Measurements from ENCODE around the gene ALKBH6. TPM values are rescaled to one million over a fixed set of nuclear protein-coding genes. Genes with fewer than 3 reads are reported as not detected.

ALKBH6 gene
- polyA plus RNA-seq (2013, experiment 1 of 2): 19.7 TPM
- polyA plus RNA-seq (2013, experiment 2 of 2): 19.8 TPM

DNA sequence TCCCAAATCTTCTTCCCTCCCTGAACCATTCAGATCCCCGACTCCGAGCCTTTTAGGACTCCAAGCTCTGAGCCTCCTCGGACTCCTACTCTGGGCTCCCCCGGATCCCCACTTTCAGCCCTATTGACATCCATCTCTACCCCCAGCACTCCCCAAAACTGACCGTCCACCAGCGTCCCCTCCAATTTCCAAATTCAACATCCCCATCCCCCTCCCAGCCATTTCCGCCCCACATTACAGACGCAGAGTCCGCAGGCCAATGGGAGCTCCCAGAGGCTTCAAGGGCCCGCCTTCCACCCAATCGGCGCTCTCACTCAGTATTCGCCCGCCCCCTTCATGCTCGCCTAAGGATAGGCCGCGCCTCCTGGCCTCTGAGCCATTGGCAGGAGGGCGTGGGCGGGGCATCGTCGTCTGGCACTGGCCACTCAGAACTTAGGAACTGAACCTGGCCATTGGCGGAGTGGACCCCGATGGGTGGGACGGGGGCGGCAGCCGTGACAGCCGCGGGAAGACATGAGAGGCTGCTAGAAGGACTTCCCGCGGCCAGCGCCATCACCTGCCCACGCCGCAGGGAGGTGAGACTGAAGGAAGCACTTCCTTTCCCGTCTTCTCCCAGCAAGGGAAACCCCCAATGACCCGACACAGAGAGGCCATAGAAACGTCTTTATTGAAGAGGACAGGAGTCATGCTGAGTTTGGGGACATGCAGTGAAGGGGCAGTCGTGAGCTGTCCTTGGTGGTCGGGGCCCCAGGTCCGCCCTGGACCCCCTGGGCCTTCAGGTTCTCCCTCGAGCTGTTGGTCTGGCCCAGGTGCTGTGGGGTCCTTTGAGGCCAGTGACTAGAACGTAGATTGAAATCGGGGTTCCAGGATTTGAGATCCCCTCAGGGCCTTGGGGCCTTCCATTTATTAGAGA is at the start of gene ALKBH6:
Gene ALKBH6, minus strand, starts transcription at position 202 of the 913 bp plus-strand sequence. CDS start 816 bp downstream, outside the sequence.
- H3K4me3 ChIP-seq (ENCODE audit: extremely low read depth, insufficient read depth, low read length, poor library complexity, severe bottlenecking): peak within 1 kb of the TSS; percentile 88
- no peak within 1 kb of the TSS for H3K27ac ChIP-seq (ENCODE audit: low read depth, low read length, severe bottlenecking)
- WGBS, 2 experiments (ENCODE audit: insufficient coverage in 2 of 2): 1 to 4% methylated on average over 29 to 40 of the region's 42 CpGs
- H3K9me3 ChIP-seq (ENCODE audit: control insufficient read depth, low read length): no peaks in the 10 kb centered on the region
- peaks cover 27% of the 10 kb centered on the region for H3K36me3 ChIP-seq (ENCODE audit: control insufficient read depth, insufficient read depth, low read length)
- peaks cover 8% of the 10 kb centered on the region for H3K4me1 ChIP-seq (ENCODE audit: control insufficient read depth, insufficient read depth, low read length, poor library complexity, severe bottlenecking)

GRCh38 chr19:36061367-36061766 is 47.4 kb upstream of the ALKBH6 start:
- H3K27ac ChIP-seq (ENCODE audit: low read depth, low read length, severe bottlenecking): no peak overlapping the region
- H3K9me3 ChIP-seq (ENCODE audit: control insufficient read depth, low read length): no peaks in the 10 kb centered on the region
- peaks cover under 1% of the 10 kb centered on the region for H3K4me1 ChIP-seq (ENCODE audit: control insufficient read depth, insufficient read depth, low read length, poor library complexity, severe bottlenecking)
- WGBS, 2 experiments (ENCODE audit: insufficient coverage in 2 of 2): 91 to 100% methylated on average over 1 of the region's 2 CpGs
- H3K36me3 ChIP-seq (ENCODE audit: control insufficient read depth, insufficient read depth, low read length): peaks cover 83% of the 10 kb centered on the region
- no peak overlapping the region for H3K4me3 ChIP-seq (ENCODE audit: extremely low read depth, insufficient read depth, low read length, poor library complexity, severe bottlenecking)

GRCh38 chr19:36060430-36060829 is 46.4 kb upstream of the ALKBH6 start:
- Histone ChIP-seq H3K4me1 (ENCODE audit: control insufficient read depth, insufficient read depth, low read length, poor library complexity, severe bottlenecking) (peaks cover 9% of the 10 kb centered on the region), H3K9me3 (ENCODE audit: control insufficient read depth, low read length) (no peaks in the 10 kb centered on the region), H3K4me3 (ENCODE audit: extremely low read depth, insufficient read depth, low read length, poor library complexity, severe bottlenecking) (no peak overlapping the region), H3K36me3 (ENCODE audit: control insufficient read depth, insufficient read depth, low read length) (peaks cover 73% of the 10 kb centered on the region), H3K27ac (ENCODE audit: low read depth, low read length, severe bottlenecking) (no peak overlapping the region)
- 91 to 94% methylated on average over 4 of the region's 4 CpGs for WGBS, 2 experiments (ENCODE audit: insufficient coverage in 2 of 2)

DNA sequence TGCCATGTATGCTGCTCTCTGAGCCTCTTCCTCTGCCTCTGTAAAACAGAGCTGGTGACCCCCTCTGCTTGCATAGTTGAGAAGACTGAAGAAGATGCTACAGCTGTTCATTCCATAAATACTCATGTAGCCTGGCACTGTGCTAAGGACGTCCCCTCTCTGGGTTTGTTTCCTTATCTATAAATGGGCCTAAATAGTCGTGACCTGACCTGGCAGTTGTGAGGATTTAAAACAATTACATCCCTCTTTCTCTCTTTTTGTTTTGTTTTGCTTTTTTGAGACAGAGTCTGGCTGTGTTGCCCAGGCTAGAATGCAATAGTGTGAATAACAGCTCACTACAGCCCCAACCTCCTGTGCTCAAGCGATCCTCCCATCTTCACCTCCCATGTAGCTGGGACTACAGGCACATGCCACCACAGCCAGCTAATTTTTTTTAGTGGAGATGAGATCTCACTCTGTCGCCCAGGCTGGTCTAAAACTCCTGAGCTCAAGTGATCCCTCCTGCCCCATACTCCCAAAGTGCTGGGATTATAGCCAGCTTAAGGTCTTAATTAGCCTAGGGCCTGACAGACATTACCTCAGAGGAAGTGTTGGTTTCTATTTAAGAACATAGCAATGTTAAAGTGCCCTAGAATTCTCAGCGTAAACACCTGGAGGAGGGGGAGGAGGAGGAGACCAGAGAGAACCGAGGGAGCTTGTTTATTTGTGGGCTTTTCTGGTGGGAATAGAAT is 45.3 kb upstream of the ALKBH6 start:
- WGBS, 2 experiments (ENCODE audit: insufficient coverage in 2 of 2): 73 to 100% methylated on average over 1 to 3 of the region's 6 CpGs
- no peak overlapping the region for H3K4me3 ChIP-seq (ENCODE audit: extremely low read depth, insufficient read depth, low read length, poor library complexity, severe bottlenecking)
- H3K36me3 ChIP-seq (ENCODE audit: control insufficient read depth, insufficient read depth, low read length): peaks cover 63% of the 10 kb centered on the region
- H3K9me3 ChIP-seq (ENCODE audit: control insufficient read depth, low read length): no peaks in the 10 kb centered on the region
- peaks cover 9% of the 10 kb centered on the region for H3K4me1 ChIP-seq (ENCODE audit: control insufficient read depth, insufficient read depth, low read length, poor library complexity, severe bottlenecking)
- no peak overlapping the region for H3K27ac ChIP-seq (ENCODE audit: low read depth, low read length, severe bottlenecking)

DNA sequence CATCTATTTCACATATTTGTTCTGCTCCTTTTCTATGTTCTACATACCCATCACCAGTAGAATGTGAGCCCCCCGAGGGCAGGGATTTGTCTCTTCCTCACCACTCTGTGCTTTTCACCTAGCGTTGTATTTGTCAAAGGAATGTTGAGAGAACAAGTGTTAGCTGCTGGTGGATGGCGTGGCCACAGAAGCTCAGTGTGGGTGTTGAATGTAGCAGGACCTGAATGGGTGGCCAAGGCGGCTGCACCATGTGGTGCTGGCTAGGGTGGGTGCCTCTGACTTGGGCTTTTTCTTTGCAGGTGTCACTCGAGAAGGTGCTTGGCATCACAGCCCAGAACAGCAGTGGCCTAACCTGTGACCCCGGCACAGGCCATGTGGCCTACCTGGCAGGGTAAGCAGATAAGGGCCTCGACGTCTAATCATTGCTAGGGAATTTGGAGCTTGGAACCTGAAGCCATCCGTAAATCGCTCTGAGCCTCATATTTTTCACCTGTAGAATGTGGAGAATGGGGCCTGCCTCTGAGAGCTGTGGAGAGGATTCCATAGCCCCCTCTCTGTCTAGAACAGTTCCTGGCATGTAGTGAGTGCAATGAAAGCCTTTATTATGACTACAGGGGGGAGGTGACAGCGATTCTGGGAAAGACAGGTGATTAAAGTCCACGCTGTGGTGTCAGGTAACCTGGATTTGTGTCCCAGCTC is 44.6 kb upstream of the ALKBH6 start:
- 94% methylated on average over 10 to 11 of the region's 12 CpGs for WGBS, 2 experiments (ENCODE audit: insufficient coverage in 2 of 2)
- H3K9me3 ChIP-seq (ENCODE audit: control insufficient read depth, low read length): no peaks in the 10 kb centered on the region
- H3K4me1 ChIP-seq (ENCODE audit: control insufficient read depth, insufficient read depth, low read length, poor library complexity, severe bottlenecking): peaks cover 9% of the 10 kb centered on the region
- no peak overlapping the region for H3K27ac ChIP-seq (ENCODE audit: low read depth, low read length, severe bottlenecking)
- peaks cover 59% of the 10 kb centered on the region for H3K36me3 ChIP-seq (ENCODE audit: control insufficient read depth, insufficient read depth, low read length)
- H3K4me3 ChIP-seq (ENCODE audit: extremely low read depth, insufficient read depth, low read length, poor library complexity, severe bottlenecking): no peak overlapping the region

GRCh38 chr19:36054733-36055686 is 41.0 kb upstream of the ALKBH6 start, which contains the start of gene WDR62:
Gene WDR62, plus strand, starts transcription at chr19:36054897. Its CDS starts 75 bp downstream, at chr19:36054972.
- no peaks in the 10 kb centered on the region for H3K9me3 ChIP-seq (ENCODE audit: control insufficient read depth, low read length)
- peak within 1 kb of the TSS; percentile 96 for H3K27ac ChIP-seq (ENCODE audit: low read depth, low read length, severe bottlenecking)
- H3K4me3 ChIP-seq (ENCODE audit: extremely low read depth, insufficient read depth, low read length, poor library complexity, severe bottlenecking): peak within 1 kb of the TSS; percentile 83
- 0% methylated on average over 49 to 59 of the region's 76 CpGs for WGBS, 2 experiments (ENCODE audit: insufficient coverage in 2 of 2)
- peaks cover 27% of the 10 kb centered on the region for H3K36me3 ChIP-seq (ENCODE audit: control insufficient read depth, insufficient read depth, low read length)
- peaks cover 9% of the 10 kb centered on the region for H3K4me1 ChIP-seq (ENCODE audit: control insufficient read depth, insufficient read depth, low read length, poor library complexity, severe bottlenecking)

DNA sequence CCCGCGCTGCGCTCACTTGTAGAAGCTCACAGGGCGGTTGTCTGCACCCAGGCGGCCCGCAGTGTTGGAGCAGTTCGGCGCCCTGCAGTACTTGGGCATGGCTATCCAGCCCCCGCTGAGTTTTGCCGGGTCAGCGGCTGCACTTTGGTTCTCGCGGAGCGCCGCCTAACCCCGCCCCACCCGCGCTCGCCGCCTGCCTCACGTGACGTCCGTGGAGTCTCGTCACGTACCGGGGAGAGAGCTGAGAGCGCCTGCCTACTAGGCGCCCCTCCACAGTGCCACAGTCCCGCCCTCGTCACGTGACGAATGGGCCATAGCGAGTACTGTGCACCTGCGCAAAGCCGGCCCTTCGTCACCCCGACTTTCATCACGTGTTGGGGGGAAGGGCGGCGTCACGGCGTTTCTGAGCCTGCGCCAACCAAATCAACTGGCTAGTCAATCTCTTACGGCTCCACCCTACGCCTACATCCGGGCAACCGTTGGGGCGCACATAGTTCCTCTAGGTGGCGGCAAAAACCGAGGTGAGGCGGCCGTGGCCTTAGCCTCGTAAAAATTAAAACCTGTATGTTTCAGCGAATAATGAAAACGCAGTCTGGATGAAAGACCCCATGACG is 40.2 kb upstream of the ALKBH6 start, which contains the start of gene THAP8:
Gene THAP8, minus strand, starts transcription at position 167 of the 614 bp plus-strand sequence. Its CDS starts 68 bp downstream, at position 99.
- Histone ChIP-seq H3K36me3 (ENCODE audit: control insufficient read depth, insufficient read depth, low read length) (peaks cover 19% of the 10 kb centered on the region), H3K27ac (ENCODE audit: low read depth, low read length, severe bottlenecking) (peak within 1 kb of the TSS; percentile 96), H3K4me1 (ENCODE audit: control insufficient read depth, insufficient read depth, low read length, poor library complexity, severe bottlenecking) (peaks cover 9% of the 10 kb centered on the region), H3K9me3 (ENCODE audit: control insufficient read depth, low read length) (no peaks in the 10 kb centered on the region), H3K4me3 (ENCODE audit: extremely low read depth, insufficient read depth, low read length, poor library complexity, severe bottlenecking) (peak within 1 kb of the TSS; percentile 83)
- WGBS, 2 experiments (ENCODE audit: insufficient coverage in 2 of 2): 0 to 1% methylated on average over 46 to 52 of the region's 56 CpGs

DNA sequence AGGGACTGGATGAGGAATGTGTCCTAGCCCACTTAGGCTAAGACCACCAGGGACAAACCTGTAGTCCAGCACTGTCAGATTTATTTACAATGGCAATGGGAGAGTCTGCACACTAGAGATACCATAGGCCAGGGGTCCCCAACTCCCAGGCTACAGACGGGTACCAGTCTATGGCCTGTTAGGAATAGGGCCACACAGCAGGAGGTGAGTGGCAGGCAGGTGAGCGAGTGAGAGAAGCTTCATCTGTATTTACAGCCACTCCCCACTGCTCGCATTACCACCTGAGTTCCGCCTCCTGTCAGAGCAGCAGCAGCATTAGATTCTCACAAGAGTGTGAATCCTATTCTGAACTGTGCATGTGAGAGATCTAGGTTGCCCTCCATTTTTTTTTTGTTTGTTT is 37.6 kb upstream of the ALKBH6 start:
- Histone ChIP-seq H3K27ac (ENCODE audit: low read depth, low read length, severe bottlenecking) (no peak overlapping the region), H3K4me1 (ENCODE audit: control insufficient read depth, insufficient read depth, low read length, poor library complexity, severe bottlenecking) (peaks cover 9% of the 10 kb centered on the region), H3K36me3 (ENCODE audit: control insufficient read depth, insufficient read depth, low read length) (no peaks in the 10 kb centered on the region), H3K9me3 (ENCODE audit: control insufficient read depth, low read length) (no peaks in the 10 kb centered on the region), H3K4me3 (ENCODE audit: extremely low read depth, insufficient read depth, low read length, poor library complexity, severe bottlenecking) (no peak overlapping the region)
- WGBS, 2 experiments (ENCODE audit: insufficient coverage in 2 of 2): 20 to 83% methylated on average over 1 to 4 of the region's 4 CpGs

GRCh38 chr19:36051236-36051635 is 37.2 kb upstream of the ALKBH6 start:
- no peak overlapping the region for H3K27ac ChIP-seq (ENCODE audit: low read depth, low read length, severe bottlenecking)
- H3K4me1 ChIP-seq (ENCODE audit: control insufficient read depth, insufficient read depth, low read length, poor library complexity, severe bottlenecking): peaks cover 7% of the 10 kb centered on the region
- no peaks in the 10 kb centered on the region for H3K36me3 ChIP-seq (ENCODE audit: control insufficient read depth, insufficient read depth, low read length)
- no peaks in the 10 kb centered on the region for H3K9me3 ChIP-seq (ENCODE audit: control insufficient read depth, low read length)
- no peak overlapping the region for H3K4me3 ChIP-seq (ENCODE audit: extremely low read depth, insufficient read depth, low read length, poor library complexity, severe bottlenecking)
- WGBS, 2 experiments (ENCODE audit: insufficient coverage in 2 of 2): 12 to 54% methylated on average over 2 to 3 of the region's 3 CpGs
